ENCODE results near the gene UQCRC1.

The UQCRC1 gene

GRCh38 chr3:48565591-48566400, 43.6 kb downstream of the UQCRC1 start:
- no peak for DNase-seq
- Mint-ChIP-seq H3K27ac (peak overlapping the region; percentile 3), H3K27me3 (no peaks in the 10 kb centered on the region), H3K9me3 (no peaks in the 10 kb centered on the region), H3K4me3 (no peak overlapping the region), H3K4me1 (peaks cover 6 to 19% of the 10 kb centered on the region in 2 donors), H3K36me3 (peaks cover 0 to 1% of the 10 kb centered on the region in 2 donors)
- peak; percentile 37 to 50 for ATAC-seq (replicated peaks)

- no peak overlapping the region for H3K27ac Mint-ChIP-seq
- H3K27me3 Mint-ChIP-seq = no peaks in the 10 kb centered on the region
- H3K4me3 Mint-ChIP-seq = no peak overlapping the region
- no peaks in the 10 kb centered on the region for H3K9me3 Mint-ChIP-seq
- DNase-seq (no peak), ATAC-seq (replicated peaks) (no peak)
- peaks cover 0 to 1% of the 10 kb centered on the region in 2 donors for H3K36me3 Mint-ChIP-seq
- peaks cover 10 to 23% of the 10 kb centered on the region in 2 donors for H3K4me1 Mint-ChIP-seq
These were observed 44.3 kb downstream of the UQCRC1 start for GRCh38 chr3:48565186-48565585.

GRCh38 chr3:48564667-48565066, 44.8 kb downstream of the UQCRC1 start:
- H3K4me3 Mint-ChIP-seq = no peak overlapping the region
- DNase-seq = no peak
- peaks cover 15 to 29% of the 10 kb centered on the region in 2 donors for H3K4me1 Mint-ChIP-seq
- no peaks in the 10 kb centered on the region for H3K36me3 Mint-ChIP-seq
- no peak for ATAC-seq (replicated peaks)
- H3K27ac Mint-ChIP-seq = no peak overlapping the region
- H3K9me3 Mint-ChIP-seq = no peaks in the 10 kb centered on the region
- no peaks in the 10 kb centered on the region for H3K27me3 Mint-ChIP-seq

- H3K4me3 Mint-ChIP-seq = no peak overlapping the region
These were observed 45.4 kb downstream of the UQCRC1 start for GRCh38 chr3:48564022-48564421.

GRCh38 chr3:48563382-48563918, 46.0 kb downstream of the UQCRC1 start, which contains the start of gene UCN2:
TSS of gene UCN2 (minus strand) at chr3:48563781. CDS start at chr3:48563124, 657 bp downstream.
- peaks cover 23 to 39% of the 10 kb centered on the region in 2 donors for H3K4me1 Mint-ChIP-seq

More at GRCh38 chr3:48564022-48564421, 45.4 kb downstream of the UQCRC1 start:
- no peak for DNase-seq
- Mint-ChIP-seq H3K36me3 (no peaks in the 10 kb centered on the region), H3K9me3 (no peaks in the 10 kb centered on the region), H3K27me3 (no peaks in the 10 kb centered on the region), H3K27ac (no peak overlapping the region), H3K4me1 (peaks cover 19 to 33% of the 10 kb centered on the region in 2 donors)
- ATAC-seq (replicated peaks) = peak; percentile 19

GRCh38 chr3:48562367-48563095, 46.9 kb downstream of the UQCRC1 start:
- Mint-ChIP-seq H3K36me3 (no peaks in the 10 kb centered on the region), H3K9me3 (no peaks in the 10 kb centered on the region), H3K27ac (no peak overlapping the region)

More at GRCh38 chr3:48563382-48563918, 46.0 kb downstream of the UQCRC1 start, which contains the start of gene UCN2:
- Mint-ChIP-seq H3K9me3 (no peaks in the 10 kb centered on the region), H3K4me3 (no peak within 1 kb of the TSS), H3K27me3 (no peaks in the 10 kb centered on the region), H3K27ac (no peak within 1 kb of the TSS), H3K36me3 (no peaks in the 10 kb centered on the region)
- ATAC-seq (replicated peaks) (no peak), DNase-seq (no peak)

GRCh38 chr3:48561045-48561736, 48.3 kb downstream of the UQCRC1 start:
- Mint-ChIP-seq H3K4me1 (peaks cover 29 to 53% of the 10 kb centered on the region in 2 donors), H3K9me3 (no peaks in the 10 kb centered on the region), H3K4me3 (peak overlapping the region in 1 of 2 donors; percentile 23), H3K27ac (no peak overlapping the region), H3K36me3 (no peaks in the 10 kb centered on the region), H3K27me3 (no peaks in the 10 kb centered on the region)
- ATAC-seq (replicated peaks) (no peak), DNase-seq (no peak)

More at GRCh38 chr3:48562367-48563095, 46.9 kb downstream of the UQCRC1 start:
- no peak for DNase-seq
- ATAC-seq (replicated peaks) = no peak
- Mint-ChIP-seq H3K4me3 (no peak overlapping the region), H3K27me3 (no peaks in the 10 kb centered on the region), H3K4me1 (peaks cover 26 to 46% of the 10 kb centered on the region in 2 donors)

- ATAC-seq (replicated peaks) = no peak
- no peak for DNase-seq
- H3K4me1 Mint-ChIP-seq = peaks cover 30 to 49% of the 10 kb centered on the region in 2 donors
- H3K27ac Mint-ChIP-seq = peak overlapping the region; percentile 59
- H3K36me3 Mint-ChIP-seq = no peaks in the 10 kb centered on the region
- H3K4me3 Mint-ChIP-seq = no peak overlapping the region
- no peaks in the 10 kb centered on the region for H3K27me3 Mint-ChIP-seq
- no peaks in the 10 kb centered on the region for H3K9me3 Mint-ChIP-seq
These were observed 48.8 kb downstream of the UQCRC1 start for GRCh38 chr3:48560648-48561018.

GRCh38 chr3:48558493-48559134, 50.8 kb downstream of the UQCRC1 start:
- no peak for DNase-seq
- no peaks in the 10 kb centered on the region for H3K9me3 Mint-ChIP-seq
- no peaks in the 10 kb centered on the region for H3K36me3 Mint-ChIP-seq
- H3K4me3 Mint-ChIP-seq = no peak overlapping the region
- no peak for ATAC-seq (replicated peaks)
- peaks cover 32 to 45% of the 10 kb centered on the region in 2 donors for H3K4me1 Mint-ChIP-seq
- no peaks in the 10 kb centered on the region for H3K27me3 Mint-ChIP-seq
- no peak overlapping the region for H3K27ac Mint-ChIP-seq

- H3K36me3 Mint-ChIP-seq = no peaks in the 10 kb centered on the region
- ATAC-seq (replicated peaks) (peak; percentile 90 to 91), DNase-seq (peak; percentile 99)
- H3K4me3 Mint-ChIP-seq = peak within 1 kb of the TSS; percentile 87
- H3K9me3 Mint-ChIP-seq = no peaks in the 10 kb centered on the region
- peak within 1 kb of the TSS; percentile 96 for H3K27ac Mint-ChIP-seq
- H3K27me3 Mint-ChIP-seq = no peaks in the 10 kb centered on the region
- H3K4me1 Mint-ChIP-seq = peaks cover 32 to 45% of the 10 kb centered on the region in 2 donors
These were observed 52.4 kb downstream of the UQCRC1 start, which contains the start of gene PFKFB4 for GRCh38 chr3:48556796-48557626. TSS of gene PFKFB4 (minus strand) at chr3:48556803. CDS start at chr3:48556777, 26 bp downstream.

GRCh38 chr3:48555949-48556795, 53.3 kb downstream of the UQCRC1 start:
- peaks cover 30 to 43% of the 10 kb centered on the region in 2 donors for H3K4me1 Mint-ChIP-seq
- peak overlapping the region; percentile 87 for H3K4me3 Mint-ChIP-seq
- ATAC-seq (replicated peaks) (no peak), DNase-seq (no peak)
- H3K36me3 Mint-ChIP-seq = no peaks in the 10 kb centered on the region
- H3K27ac Mint-ChIP-seq = peak overlapping the region; percentile 96
- no peaks in the 10 kb centered on the region for H3K9me3 Mint-ChIP-seq
- no peaks in the 10 kb centered on the region for H3K27me3 Mint-ChIP-seq

- no peaks in the 10 kb centered on the region for H3K27me3 Mint-ChIP-seq
- no peaks in the 10 kb centered on the region for H3K36me3 Mint-ChIP-seq
- H3K9me3 Mint-ChIP-seq = no peaks in the 10 kb centered on the region
- H3K27ac Mint-ChIP-seq = no peak overlapping the region
- H3K4me1 Mint-ChIP-seq = peaks cover 28 to 38% of the 10 kb centered on the region in 2 donors
- ATAC-seq (replicated peaks) = no peak
- peak overlapping the region; percentile 51 to 60 for H3K4me3 Mint-ChIP-seq
- no peak for DNase-seq
These were observed 54.1 kb downstream of the UQCRC1 start for GRCh38 chr3:48555231-48555948.

All from stimulated activated naive B cell treated with anti-CD40 and anti-IgM and Interleukin-4, amounts not matched to agents 10 μg/mL and 1 μg/mL and 100 μg/mL, for 72 hours (primary cell).